Activated naive CD4-positive, alpha-beta T cell treated with anti-CD3 and anti-CD28 coated beads, Interleukin-2, amount 50 U/mL, for 72 hours (primary cell): ENCODE measurements around the gene UBE2E2. TPM values are rescaled to one million over a fixed set of nuclear protein-coding genes. Genes with fewer than 3 reads are reported as not detected.

Experiments used
- ATAC-seq, 2 donors: fragments of 150-1000 bp; cut with Tn5 transposase; 2 replicates each; pipeline ENCODE4 v1.10.0; 2021; ENCODE audit warnings: mild to moderate bottlenecking in 2 of 2, moderate library complexity in 2 of 2
- DNase-seq, 2 donors: peaks; one replicate each; pipeline ENCODE4 v3.0.0; 2021 to 2022; ENCODE audit warnings: low spot score in 2 of 2
- H3K27ac Mint-ChIP-seq, 2 donors: one replicate each; pipeline ENCODE4 v1.8.0; 2022; ENCODE audit warnings: mild to moderate bottlenecking in 2 of 2, mixed read lengths in 2 of 2
- H3K36me3 Mint-ChIP-seq, 2 donors: one replicate each; pipeline ENCODE4 v1.8.0; 2022; ENCODE audit warnings: mixed read lengths in 2 of 2
- H3K9me3 Mint-ChIP-seq, 2 donors: one replicate each; pipeline ENCODE4 v1.8.0; 2022; ENCODE audit warnings: mixed read lengths in 2 of 2
- total RNA-seq, 2 donors: library from RNA; stranded (reverse); gene quantifications; one replicate each; pipeline ENCODE4 v1.2.3, GENCODE V29; 2022

Gene UBE2E2
- total RNA-seq, 2 donors from 2014 or later = 4.7 to 18.3 TPM

DNA sequence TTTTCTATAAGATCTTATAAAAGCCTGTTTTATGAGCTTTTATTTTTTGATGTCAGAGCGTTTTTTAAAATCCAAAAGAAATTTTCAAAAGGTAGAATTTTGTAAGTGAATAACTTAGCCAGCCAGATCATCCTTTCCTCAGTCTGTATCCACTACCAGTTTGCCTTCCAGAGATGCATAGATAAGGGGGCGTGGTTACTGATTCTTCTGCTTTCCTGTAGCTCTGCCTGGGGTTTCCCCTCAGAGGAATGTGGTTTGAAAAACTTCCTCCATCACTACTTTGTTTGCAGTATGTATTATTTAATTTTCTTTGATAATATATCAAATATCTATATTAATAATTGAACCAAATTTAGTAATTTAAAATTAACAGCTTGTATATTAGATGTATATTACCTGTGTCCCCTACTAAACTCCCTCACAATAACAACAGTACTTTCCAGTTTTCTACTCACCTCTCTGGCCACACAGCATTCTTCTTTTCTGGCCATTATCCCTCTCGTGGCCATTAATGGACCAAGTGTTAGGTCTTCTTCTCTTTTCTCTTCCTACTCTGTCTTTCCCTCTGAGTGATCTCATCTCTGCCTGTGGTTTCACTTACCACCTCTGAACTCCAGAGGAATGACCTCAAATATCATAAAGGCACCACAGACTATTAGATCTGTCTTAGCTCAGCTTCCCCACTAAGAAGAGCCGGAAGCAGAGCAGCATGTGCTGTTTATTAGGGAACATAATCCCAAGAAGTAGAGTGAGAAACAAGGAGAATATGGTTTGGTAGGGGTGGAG is 239.7 kb downstream of the UBE2E2 start:
- ATAC-seq = peak in 1 of 2 donors; percentile 54
- H3K27ac Mint-ChIP-seq = no peak overlapping the region
- peaks cover 0 to 5% of the 10 kb centered on the region in 2 donors for H3K36me3 Mint-ChIP-seq
- H3K9me3 Mint-ChIP-seq = no peaks in the 10 kb centered on the region
- DNase-seq = no peak

DNA sequence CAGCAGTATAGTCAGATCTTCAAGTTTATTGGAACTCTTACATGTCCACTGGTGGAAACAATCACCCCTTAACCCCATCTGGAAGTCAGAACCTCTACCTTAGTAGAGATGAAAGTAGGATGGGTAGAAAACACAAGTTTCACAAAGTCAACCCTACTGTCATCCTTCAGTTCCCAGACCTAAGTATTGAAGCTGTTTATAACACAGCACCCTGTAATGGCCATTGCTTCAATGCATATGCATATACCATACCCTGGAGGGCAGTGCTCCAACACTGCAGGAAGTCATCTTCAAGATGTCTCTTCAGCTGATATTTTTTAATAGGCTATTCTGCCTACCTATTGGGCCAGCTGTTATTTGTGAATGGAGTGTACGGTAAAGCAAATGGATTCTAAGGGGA is 241.3 kb downstream of the UBE2E2 start:
- Mint-ChIP-seq H3K27ac (no peak overlapping the region), H3K36me3 (peaks cover 0 to 1% of the 10 kb centered on the region in 2 donors), H3K9me3 (no peaks in the 10 kb centered on the region)
- ATAC-seq = no peak
- no peak for DNase-seq

DNA sequence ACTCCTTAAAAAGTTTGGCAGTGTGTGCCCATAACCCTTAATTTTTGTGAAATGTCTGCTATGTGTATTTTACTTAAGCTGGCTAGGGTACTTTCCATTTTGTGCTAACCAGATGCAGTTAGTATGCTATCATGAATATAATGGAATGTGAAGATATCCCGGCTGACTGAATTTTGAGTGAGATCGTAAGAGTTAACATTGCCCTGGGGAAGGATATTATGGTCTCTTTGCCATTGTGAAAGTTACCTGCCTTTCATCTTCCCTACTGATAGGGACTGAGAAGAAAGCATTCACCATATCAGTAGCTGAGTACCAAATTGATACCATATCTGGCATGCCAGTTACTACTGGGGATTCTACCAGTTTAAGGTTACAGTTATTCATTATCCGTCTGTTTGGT is 243.2 kb downstream of the UBE2E2 start:
- ATAC-seq = no peak

DNA sequence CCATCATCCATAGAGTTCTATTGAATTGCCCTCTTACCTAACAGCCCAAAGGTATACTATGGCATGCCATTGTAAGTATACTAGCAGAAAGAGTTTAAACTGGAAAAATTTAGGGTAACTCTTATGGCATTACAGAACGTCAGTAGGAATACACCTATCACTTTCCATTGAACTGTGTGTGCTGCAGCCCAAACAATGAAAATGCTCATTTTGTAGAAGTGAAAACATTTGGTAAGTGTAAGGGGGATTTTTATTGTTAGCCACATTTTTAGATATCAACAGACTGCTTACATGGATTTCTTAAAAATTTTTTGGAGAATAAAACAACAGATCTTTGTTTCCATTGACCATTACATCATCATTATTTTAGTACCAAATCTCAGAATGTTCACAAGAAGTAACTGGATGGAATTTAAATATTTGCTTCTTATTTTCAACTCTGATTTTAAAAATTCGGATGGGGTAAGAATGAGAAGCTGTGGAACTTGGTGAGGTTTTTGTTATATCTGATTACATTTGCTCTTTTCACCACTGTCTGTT is 245.9 kb downstream of the UBE2E2 start:
- Mint-ChIP-seq H3K9me3 (no peaks in the 10 kb centered on the region), H3K36me3 (no peaks in the 10 kb centered on the region), H3K27ac (no peak overlapping the region)
- ATAC-seq (no peak), DNase-seq (no peak)

More for the DNA sequence above, 243.2 kb downstream of the UBE2E2 start:
- no peaks in the 10 kb centered on the region for H3K36me3 Mint-ChIP-seq
- no peaks in the 10 kb centered on the region for H3K9me3 Mint-ChIP-seq
- H3K27ac Mint-ChIP-seq = no peak overlapping the region
- DNase-seq = no peak

DNA sequence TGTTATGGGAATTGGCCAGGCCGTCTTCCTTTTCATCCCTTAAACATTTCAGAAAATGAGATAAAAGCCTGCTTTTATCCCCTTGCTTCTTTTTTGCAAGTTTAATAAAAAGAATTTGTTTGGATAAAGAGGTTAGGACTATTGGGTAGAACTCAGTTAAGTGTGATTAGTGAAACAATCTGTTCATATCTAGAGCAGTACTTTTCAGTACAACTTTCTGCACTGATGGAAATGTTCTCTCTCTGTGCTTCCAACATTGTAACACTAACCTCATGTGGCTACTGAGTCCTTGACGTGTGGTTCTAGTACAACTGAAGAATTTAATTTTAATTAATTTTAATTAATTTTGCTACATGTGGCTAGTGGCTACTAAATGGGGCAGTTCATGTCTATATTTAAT is 246.9 kb downstream of the UBE2E2 start:
- H3K27ac Mint-ChIP-seq = no peak overlapping the region
- no peaks in the 10 kb centered on the region for H3K36me3 Mint-ChIP-seq
- H3K9me3 Mint-ChIP-seq = no peaks in the 10 kb centered on the region
- ATAC-seq (no peak), DNase-seq (no peak)

DNA sequence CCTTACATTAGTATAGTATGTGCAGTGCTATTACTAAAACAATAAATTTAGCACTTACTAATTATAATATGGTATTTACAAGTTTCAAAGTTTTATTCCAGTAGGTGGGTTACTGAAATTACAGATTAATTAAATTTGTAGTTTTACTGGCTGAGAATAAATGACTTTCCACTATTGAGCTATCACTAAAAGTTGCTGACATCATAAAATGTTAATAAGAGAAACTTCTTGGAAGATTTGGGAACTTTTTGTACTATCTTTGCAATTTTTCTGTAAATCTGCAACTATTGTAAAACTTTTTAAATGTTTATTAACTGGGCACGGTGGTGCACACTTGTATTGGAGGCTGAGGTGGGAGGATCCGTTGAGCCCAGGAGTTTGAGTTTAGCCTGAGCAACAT is 247.7 kb downstream of the UBE2E2 start:
- no peak overlapping the region for H3K27ac Mint-ChIP-seq
- no peak for DNase-seq
- no peaks in the 10 kb centered on the region for H3K9me3 Mint-ChIP-seq
- ATAC-seq = no peak
- H3K36me3 Mint-ChIP-seq = peaks cover 0 to under 1% of the 10 kb centered on the region in 2 donors

DNA sequence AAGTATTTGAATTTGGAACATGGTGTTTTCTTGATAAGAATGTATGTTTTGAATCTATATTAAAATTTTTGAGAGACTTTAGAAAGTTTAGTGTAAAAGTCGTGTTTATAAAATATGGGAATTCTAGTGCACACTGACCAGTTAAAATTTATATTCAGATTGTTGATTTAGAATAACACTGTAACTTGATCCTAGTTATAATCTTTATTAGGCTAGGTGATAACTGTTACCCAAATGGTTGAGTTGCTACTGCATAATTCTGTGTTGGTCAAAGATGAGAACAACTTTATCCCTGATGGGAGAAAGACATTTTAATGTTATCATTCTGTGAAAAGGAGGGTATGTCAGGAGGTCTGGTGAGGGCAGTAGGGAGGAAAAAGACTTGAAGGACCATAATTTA is 249.3 kb downstream of the UBE2E2 start:
- peaks cover 5 to 6% of the 10 kb centered on the region in 2 donors for H3K9me3 Mint-ChIP-seq
- no peak overlapping the region for H3K27ac Mint-ChIP-seq
- DNase-seq (no peak), ATAC-seq (no peak)
- H3K36me3 Mint-ChIP-seq = peaks cover 0 to 11% of the 10 kb centered on the region in 2 donors

DNA sequence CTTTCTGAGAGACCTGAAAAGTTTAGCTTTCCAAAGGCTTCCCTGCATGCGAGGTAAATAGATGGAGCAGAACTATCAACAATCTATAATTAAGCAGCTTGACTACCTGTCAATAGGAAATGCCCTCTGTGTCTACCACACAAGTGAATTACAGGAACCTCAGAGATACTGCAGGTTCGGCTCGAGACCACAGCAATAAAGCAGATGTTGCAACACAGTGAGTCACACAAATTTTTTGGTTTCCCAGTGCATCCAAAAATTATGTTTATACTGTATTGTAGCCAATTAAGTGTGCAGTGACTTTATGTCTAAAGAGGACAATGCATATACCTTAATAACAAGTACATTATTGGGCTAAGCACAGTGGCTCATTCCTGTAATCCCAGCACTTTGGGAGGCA is 252.0 kb downstream of the UBE2E2 start:
- DNase-seq (no peak), ATAC-seq (no peak)
- Mint-ChIP-seq H3K36me3 (peaks cover 0 to 19% of the 10 kb centered on the region in 2 donors), H3K27ac (no peak overlapping the region), H3K9me3 (peaks cover 8 to 11% of the 10 kb centered on the region in 2 donors)

DNA sequence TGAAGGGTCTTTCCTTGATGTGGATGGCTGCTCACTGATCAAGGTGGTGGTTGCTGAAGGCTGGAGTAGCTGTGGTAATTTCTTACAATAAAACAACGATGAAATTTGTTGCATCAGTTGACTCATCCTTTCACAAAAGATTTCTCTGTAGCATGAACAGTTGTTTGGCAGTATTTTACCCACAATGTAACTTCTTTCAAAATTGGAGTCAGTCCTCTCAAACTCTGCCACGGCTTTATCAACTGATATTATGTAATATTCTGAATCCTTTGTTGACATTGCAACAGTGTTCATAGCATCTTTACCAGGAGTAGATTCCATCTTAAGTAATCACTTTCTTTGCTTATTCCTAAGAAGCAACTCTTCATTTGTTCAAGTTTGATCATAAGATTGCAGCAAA is 252.6 kb downstream of the UBE2E2 start:
- Mint-ChIP-seq H3K27ac (no peak overlapping the region), H3K36me3 (peaks cover 0 to 19% of the 10 kb centered on the region in 2 donors), H3K9me3 (peaks cover 8 to 11% of the 10 kb centered on the region in 2 donors)
- DNase-seq = no peak
- ATAC-seq = no peak

DNA sequence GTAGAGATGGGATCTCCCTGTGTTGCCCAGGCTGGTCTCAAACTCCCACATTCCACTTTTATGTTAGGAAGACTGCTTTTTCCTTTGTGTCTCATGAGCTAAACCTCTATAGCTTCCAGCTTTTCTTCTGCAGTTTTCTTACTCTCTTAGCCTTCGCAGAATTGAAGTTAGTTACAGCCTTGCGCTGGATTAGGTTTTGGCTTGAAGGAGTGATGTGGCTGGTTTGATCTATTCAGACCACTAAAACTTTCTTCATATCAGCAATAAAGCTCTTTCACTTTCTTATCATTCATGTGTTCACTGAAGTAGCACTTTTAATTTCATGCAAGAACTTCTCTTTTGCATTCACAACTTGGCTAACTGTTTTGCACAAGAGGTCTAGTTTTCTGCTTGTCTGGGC is 254.6 kb downstream of the UBE2E2 start:
- no peak for DNase-seq
- peaks cover 8 to 11% of the 10 kb centered on the region in 2 donors for H3K9me3 Mint-ChIP-seq
- peak in 1 of 2 donors; percentile 52 for ATAC-seq
- H3K36me3 Mint-ChIP-seq = peaks cover 0 to 19% of the 10 kb centered on the region in 2 donors
- H3K27ac Mint-ChIP-seq = no peak overlapping the region

DNA sequence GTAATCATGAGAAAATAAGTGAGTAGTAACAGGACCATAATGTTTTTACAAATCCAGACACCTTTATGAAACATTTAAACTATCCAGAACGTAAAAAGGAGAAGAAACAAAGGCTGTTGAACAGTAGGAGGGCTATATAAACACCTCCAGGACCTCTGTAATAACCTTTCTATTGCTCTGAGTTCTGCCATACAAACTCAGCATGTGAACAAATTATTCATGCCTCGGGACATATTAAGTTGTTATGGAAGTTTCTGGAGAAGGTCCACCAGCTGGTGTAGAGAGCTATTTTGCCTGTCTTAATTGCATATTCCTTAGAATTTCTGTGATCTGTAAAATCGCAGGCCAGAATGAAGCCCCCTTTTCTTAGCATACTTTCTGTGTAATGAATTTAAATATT is 256.3 kb downstream of the UBE2E2 start:
- peaks cover 0 to 19% of the 10 kb centered on the region in 2 donors for H3K36me3 Mint-ChIP-seq
- ATAC-seq = no peak
- H3K27ac Mint-ChIP-seq = no peak overlapping the region
- DNase-seq = no peak
- H3K9me3 Mint-ChIP-seq = peaks cover 8 to 11% of the 10 kb centered on the region in 2 donors

DNA sequence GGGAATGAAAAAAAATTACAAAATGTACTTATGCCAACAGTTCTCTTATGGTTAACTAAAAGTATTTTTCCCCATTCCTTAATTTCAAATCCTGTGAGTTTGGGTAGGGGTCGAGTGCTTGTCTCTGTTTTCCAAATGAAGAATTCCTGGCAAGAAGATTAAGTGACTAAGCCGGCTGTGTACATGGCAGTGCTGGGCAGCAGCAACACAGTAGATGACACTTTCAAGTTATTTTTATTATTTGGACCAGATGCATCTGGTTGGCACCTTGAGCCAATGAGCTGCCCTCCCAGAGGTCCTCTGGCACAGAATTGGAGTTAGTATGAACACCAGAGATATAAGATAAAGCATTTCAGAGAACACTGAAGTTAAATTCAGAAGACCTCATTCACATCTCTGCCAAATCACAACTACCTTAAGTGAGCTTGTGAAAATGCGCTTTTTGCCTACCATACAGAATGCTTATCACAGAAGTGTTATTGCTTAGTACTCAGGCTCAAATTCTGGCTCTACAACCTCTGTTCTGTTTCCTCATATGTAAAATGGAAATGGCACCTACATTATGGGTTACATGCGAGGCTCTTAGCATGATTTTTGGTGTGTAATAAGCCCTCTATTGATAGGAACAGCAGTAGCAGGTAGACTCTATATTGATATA is 256.9 kb downstream of the UBE2E2 start:
- Mint-ChIP-seq H3K36me3 (peaks cover 0 to 19% of the 10 kb centered on the region in 2 donors), H3K27ac (no peak overlapping the region), H3K9me3 (peaks cover 8 to 11% of the 10 kb centered on the region in 2 donors)
- no peak for DNase-seq
- ATAC-seq = no peak

DNA sequence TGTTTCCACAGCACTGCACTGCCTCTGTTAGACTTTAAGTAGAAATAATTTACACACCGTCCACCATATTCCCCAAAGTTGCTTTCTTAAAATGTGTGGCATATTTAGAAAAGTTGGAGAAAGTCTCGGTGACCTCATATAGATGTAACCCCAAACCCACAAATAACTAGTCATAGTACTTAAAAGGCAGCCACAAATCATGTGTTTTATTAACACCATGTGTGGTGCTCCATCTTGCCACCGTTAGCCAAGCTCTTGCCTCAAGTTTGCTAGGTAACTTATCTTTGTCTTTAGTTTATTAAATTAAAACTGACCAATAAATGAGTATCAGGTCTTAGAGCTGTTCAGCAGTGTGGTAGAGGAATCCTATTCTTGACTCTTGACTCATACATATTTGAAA is 257.9 kb downstream of the UBE2E2 start:
- H3K9me3 Mint-ChIP-seq = peaks cover 7 to 9% of the 10 kb centered on the region in 2 donors
- DNase-seq (no peak), ATAC-seq (no peak)
- peaks cover 0 to 17% of the 10 kb centered on the region in 2 donors for H3K36me3 Mint-ChIP-seq
- no peak overlapping the region for H3K27ac Mint-ChIP-seq

DNA sequence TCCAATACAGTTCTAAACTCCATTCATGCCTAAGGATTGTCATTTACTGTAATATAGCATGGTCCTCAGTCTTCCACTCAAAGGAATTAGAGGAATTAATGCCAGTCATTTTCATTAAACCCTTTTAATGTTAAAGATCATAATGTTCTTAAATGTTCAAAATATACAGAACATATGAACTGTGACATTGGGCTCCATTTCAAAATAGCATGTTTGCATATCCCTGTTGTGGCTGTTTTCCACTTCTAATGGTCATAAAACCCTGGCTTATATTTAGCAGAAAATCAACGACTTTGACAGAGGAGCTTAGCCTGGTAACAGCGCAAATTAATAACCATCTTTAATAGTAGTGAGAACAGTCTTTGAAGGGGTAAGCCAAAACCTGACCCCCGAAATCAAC is 260.7 kb downstream of the UBE2E2 start:
- H3K36me3 Mint-ChIP-seq = peaks cover 9 to 20% of the 10 kb centered on the region in 2 donors
- no peak for DNase-seq

DNA sequence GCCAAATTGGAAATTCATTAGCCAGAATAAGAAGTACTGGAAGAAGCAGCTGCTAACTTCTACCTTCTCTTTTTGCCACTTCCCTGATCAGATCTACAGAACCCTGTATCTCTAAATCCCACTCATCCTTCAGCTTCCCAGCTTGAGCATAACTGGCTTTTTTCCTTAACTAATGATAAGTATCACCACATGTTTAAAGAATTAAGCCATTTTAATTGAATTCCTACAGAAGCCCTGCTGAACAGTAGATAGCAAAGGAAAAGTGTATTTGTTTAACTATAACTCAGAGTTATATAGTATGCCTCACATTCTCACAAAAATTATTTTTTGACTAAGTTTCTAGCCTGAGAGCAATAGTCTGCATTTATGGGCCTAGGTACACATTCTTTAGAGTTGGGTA is 262.4 kb downstream of the UBE2E2 start:
- ATAC-seq (no peak), DNase-seq (no peak)
- Mint-ChIP-seq H3K27ac (no peak overlapping the region), H3K9me3 (peaks cover 0 to 11% of the 10 kb centered on the region in 2 donors), H3K36me3 (peaks cover 9 to 23% of the 10 kb centered on the region in 2 donors)

More for the DNA sequence above, 260.7 kb downstream of the UBE2E2 start:
- peaks cover 0 to 11% of the 10 kb centered on the region in 2 donors for H3K9me3 Mint-ChIP-seq
- ATAC-seq = no peak
- H3K27ac Mint-ChIP-seq = no peak overlapping the region

DNA sequence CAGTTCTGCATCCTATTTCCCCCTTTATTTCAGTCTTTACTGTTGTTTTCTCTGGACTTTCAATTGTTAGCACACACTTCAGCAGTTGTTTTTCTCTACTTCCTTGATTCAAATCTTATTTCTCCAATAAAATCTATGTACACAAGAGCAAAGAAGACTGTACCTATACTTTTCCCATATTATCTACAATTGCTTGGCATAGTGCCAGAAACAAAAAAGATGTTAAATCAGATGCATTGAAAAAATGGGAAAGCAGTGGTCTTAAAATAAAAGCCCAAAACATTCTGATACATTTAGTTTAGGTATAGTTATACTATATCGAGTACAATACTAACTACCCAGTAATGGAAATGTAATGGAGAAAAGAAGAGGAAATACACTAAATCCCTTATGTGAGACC is 265.1 kb downstream of the UBE2E2 start:
- Mint-ChIP-seq H3K9me3 (peaks cover 0 to 17% of the 10 kb centered on the region in 2 donors), H3K27ac (no peak overlapping the region), H3K36me3 (peaks cover 9 to 23% of the 10 kb centered on the region in 2 donors)
- ATAC-seq (no peak), DNase-seq (no peak)

DNA sequence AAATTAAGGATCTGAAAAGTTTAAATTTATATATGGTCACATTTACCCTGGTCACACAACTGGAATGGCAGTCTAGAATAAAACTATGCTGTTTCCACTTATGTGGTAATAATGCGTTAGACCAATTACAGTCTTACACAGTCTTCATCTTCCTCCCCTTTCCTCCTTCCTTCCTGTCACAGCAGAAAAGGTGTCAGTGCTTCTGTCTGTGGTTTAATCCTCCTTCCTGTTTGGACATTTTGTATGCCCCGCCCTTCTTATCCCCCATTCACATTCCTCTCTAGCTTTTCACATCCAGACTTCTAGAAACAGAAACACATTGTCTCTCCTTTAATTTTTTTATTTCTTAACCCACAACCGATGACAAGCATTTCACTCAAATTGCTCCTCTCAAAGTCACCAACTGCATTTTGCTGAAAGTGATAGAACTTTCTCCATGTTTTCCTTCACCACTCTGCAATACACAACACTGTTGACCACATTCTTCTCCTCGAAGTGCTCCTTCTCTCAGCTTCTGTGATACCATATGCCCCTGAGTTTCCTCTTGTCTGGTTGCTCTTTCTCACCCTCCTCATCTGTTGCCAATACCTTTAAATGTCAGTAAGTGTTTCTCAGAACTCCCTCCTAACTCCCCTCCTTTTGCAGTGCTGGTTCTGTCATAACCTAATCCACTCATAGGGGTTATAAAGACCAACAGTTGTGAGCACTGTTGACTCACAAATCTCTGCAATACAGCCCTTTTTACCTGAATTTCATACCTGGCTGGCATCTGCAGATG is 271.6 kb downstream of the UBE2E2 start:
- no peak for ATAC-seq
- H3K36me3 Mint-ChIP-seq = peaks cover 15 to 19% of the 10 kb centered on the region in 2 donors
- H3K27ac Mint-ChIP-seq = no peak overlapping the region
- DNase-seq = no peak
- H3K9me3 Mint-ChIP-seq = peaks cover 10 to 23% of the 10 kb centered on the region in 2 donors
